Spleen (tissue), 11 donors: Measurements from ENCODE around the gene RMI2. TPM values are rescaled to one million over a fixed set of nuclear protein-coding genes. Genes with fewer than 3 reads are reported as not detected.
A peak's percentile ranks its signal among the peaks of the same experiment; 100 is the strongest.

ENCODE experiments used
- DNase-seq: peaks from one replicate; pipeline ENCODE4 v3.0.0-alpha.2; 2020
- H3K27ac ChIP-seq, 8 donors: fragments of 200-600 bp; sonication (generic) in 7 of 8; 1 replicate in 4 of 8; 2 replicates in 4 of 8; pipeline versions ENCODE4 v1.5.0 to v1.8.0; 2016 to 2021; ENCODE audit warnings: inconsistent platforms in 4 of 8, mild to moderate bottlenecking in 4 of 8, moderate library complexity in 1 of 8
- H3K27me3 ChIP-seq, 7 donors: fragments of 200-600 bp; sonication (generic) in 6 of 7; replicated peaks in 1 of 7; 1 replicate in 4 of 7; 2 replicates in 3 of 7; pipeline versions ENCODE4 v1.5.0 to v1.8.0; 2016 to 2021; ENCODE audit warnings: inconsistent platforms in 3 of 7, mild to moderate bottlenecking in 1 of 7
- H3K36me3 ChIP-seq, 6 donors: fragments of 200-600 bp; sonication (generic) in 5 of 6; 1 replicate in 4 of 6; 2 replicates in 2 of 6; pipeline versions ENCODE4 v1.5.0 to v1.8.0; 2016 to 2021; ENCODE audit warnings: inconsistent platforms in 2 of 6
- H3K4me1 ChIP-seq, 6 donors: fragments of 200-600 bp; sonication (generic) in 5 of 6; 1 replicate in 3 of 6; 2 replicates in 3 of 6; pipeline versions ENCODE4 v1.5.0 to v1.8.0; 2016 to 2021; ENCODE audit warnings: inconsistent platforms in 3 of 6
- H3K4me3 ChIP-seq, 8 donors: fragments of 200-600 bp; sonication (generic) in 7 of 8; 1 replicate in 4 of 8; 2 replicates in 4 of 8; pipeline versions ENCODE4 v1.5.0 to v1.8.0; 2016 to 2021; ENCODE audit warnings: inconsistent platforms in 4 of 8, mild to moderate bottlenecking in 4 of 8, moderate library complexity in 2 of 8
- H3K9me3 ChIP-seq, 8 donors: fragments of 200-600 bp; sonication (generic) in 7 of 8; 1 replicate in 4 of 8; 2 replicates in 4 of 8; pipeline versions ENCODE4 v1.5.0 to v1.8.0; 2016 to 2021; ENCODE audit warnings: inconsistent platforms in 4 of 8
- CTCF ChIP-seq, 11 experiments: fragments of 200-600 bp in 7 of 11; fragments of 450-650 bp in 4 of 11; sonication (generic) in 4 of 11; IDR thresholded peaks in 8 of 11; conservative IDR thresholded peaks in 3 of 11; 1 replicate in 7 of 11; 2 replicates in 4 of 11; pipeline versions ENCODE4 v1.4.0 to v1.8.0; 2016 to 2021; ENCODE audit warnings: antibody characterized with exemption in 11 of 11, inconsistent platforms in 4 of 11, mild to moderate bottlenecking in 1 of 11
- POLR2A ChIP-seq, 3 donors: fragments of 450-650 bp; IDR thresholded peaks; one replicate each; pipeline ENCODE4 v1.5.1; 2017; ENCODE audit warnings: antibody characterized with exemption in 3 of 3, mild to moderate bottlenecking in 1 of 3
- POLR2AphosphoS5 ChIP-seq, 3 donors: sonication (generic); formaldehyde crosslinking; IDR thresholded peaks; one replicate each; pipeline ENCODE4 v1.5.1; 2017; ENCODE audit warnings: antibody characterized with exemption in 3 of 3
- WGBS, 5 donors: extraction: QIAGEN DNeasy Blood & Tissue Kit in 3 of 5; methylation state at CpG; one replicate each; pipeline versions ENCODE4 v1.1.5 to v1.1.7; 2013 to 2018; 5-methylcytosine and 5-hydroxymethylcytosine counted together
- intact Hi-C: fragments of 100-400 bp; cut with DNase I; formaldehyde crosslinking; loops from one replicate; pipeline ENCODE4 v1.15.0; 2023; ENCODE audit warnings: low total_unique reads
- polyA plus RNA-seq, 3 donors: library from polyadenylated mRNA; stranded (reverse); fragments of 200-250 nt; gene quantifications; one replicate each; pipeline ENCODE4 v1.2.1, GENCODE V29; 2013
- total RNA-seq, 7 donors: library from RNA; depleted of rRNA in 3 of 7; stranded (reverse); fragments of >200 nt in 3 of 7; fragmentation: NEBNext Ultra II Directional in 4 of 7; extraction: Animal tissue kit (Norgen Biotek cat#: 25700) in 4 of 7; gene quantifications; one replicate each; pipeline versions ENCODE4 v1.1.0 to v1.2.1, GENCODE V29; 2016 to 2021
- donor health status: healthy with polysubstance abuse.
- donor health status: DM: no; HTN: no; CAD: no; lungs with moderate emphysema.
- donor health status: DM: no; HTN: no; CAD: no.
- donor health status: Bipolar disorder and iron deficiency.
- donor health status: healthy.
- donor health status: DM: no; HTN: no; CAD: no.
- donor health status: DM: yes; HTN: yes; CAD: no.

RMI2 gene
- total and polyA plus RNA-seq, 10 donors: 2.4 to 23.6 (median 4.7) TPM

- peaks cover 0 to 11% (median 5%) of the 10 kb centered on the region in 6 donors for H3K4me1 ChIP-seq
- H3K36me3 ChIP-seq: no peaks in the 10 kb centered on the region
- TF ChIP-seq POLR2A (IDR thresholded peaks at IDR 0.05): no peak
- WGBS, 5 donors: 88 to 97% (median 94%) methylated on average over 8 to 10 of the region's 10 CpGs
- no peaks in the 10 kb centered on the region for H3K27me3 ChIP-seq
- H3K4me3 ChIP-seq: no peak overlapping the region
- intact Hi-C loops: no loop called here
- H3K27ac ChIP-seq: no peak overlapping the region
- H3K9me3 ChIP-seq: no peaks in the 10 kb centered on the region
- peak; percentile 42 for DNase-seq
Measured at GRCh38 chr16:11393861-11394592, 48.8 kb downstream of the RMI2 start.

- H3K9me3 ChIP-seq: no peaks in the 10 kb centered on the region
- intact Hi-C loops: no loop called here
- TF ChIP-seq POLR2A (IDR thresholded peaks at IDR 0.05) (no peak), CTCF (IDR thresholded peaks at IDR 0.05 in 8 of 11, conservative IDR thresholded peaks at IDR 0.05 in 3 of 11) (no peak), POLR2AphosphoS5 (IDR thresholded peaks at IDR 0.05) (no peak)
- 69 to 83% (median 81%) methylated on average over 3 of the region's 3 CpGs for WGBS, 5 donors
- no peaks in the 10 kb centered on the region for H3K36me3 ChIP-seq
- DNase-seq: peak; percentile 10
- H3K27ac ChIP-seq: no peak overlapping the region
- H3K4me3 ChIP-seq: no peak overlapping the region
- no peaks in the 10 kb centered on the region for H3K27me3 ChIP-seq
- H3K4me1 ChIP-seq: peaks cover 0 to 11% (median 5%) of the 10 kb centered on the region in 6 donors
Measured at GRCh38 chr16:11394593-11394960, 49.3 kb downstream of the RMI2 start.

- H3K4me3 ChIP-seq: no peak overlapping the region
- intact Hi-C loops: no loop called here
- no peaks in the 10 kb centered on the region for H3K9me3 ChIP-seq
- H3K27me3 ChIP-seq: no peaks in the 10 kb centered on the region
- H3K27ac ChIP-seq: no peak overlapping the region
- no peaks in the 10 kb centered on the region for H3K36me3 ChIP-seq
- 76 to 82% (median 77%) methylated on average over 21 to 22 of the region's 22 CpGs for WGBS, 5 donors
- H3K4me1 ChIP-seq: peaks cover 0 to 9% (median 5%) of the 10 kb centered on the region in 6 donors
- peak; percentile 33 for DNase-seq
- TF ChIP-seq POLR2A (IDR thresholded peaks at IDR 0.05) (no peak), POLR2AphosphoS5 (IDR thresholded peaks at IDR 0.05) (no peak), CTCF (IDR thresholded peaks at IDR 0.05 in 8 of 11, conservative IDR thresholded peaks at IDR 0.05 in 3 of 11) (no peak)
Measured at GRCh38 chr16:11395008-11395948, 50.0 kb downstream of the RMI2 start.

GRCh38 chr16:11395949-11396240 is 50.6 kb downstream of the RMI2 start:
- 13 to 25% (median 23%) methylated on average over 2 to 3 of the region's 3 CpGs for WGBS, 5 donors

More at GRCh38 chr16:11395949-11396240, 50.6 kb downstream of the RMI2 start:
- no peak for TF ChIP-seq CTCF (IDR thresholded peaks at IDR 0.05 in 8 of 11, conservative IDR thresholded peaks at IDR 0.05 in 3 of 11)
- TF ChIP-seq POLR2A (IDR thresholded peaks at IDR 0.05): no peak
- TF ChIP-seq POLR2AphosphoS5 (IDR thresholded peaks at IDR 0.05): no peak
- no peak for DNase-seq
- no peak overlapping the region for H3K27ac ChIP-seq
- H3K4me3 ChIP-seq: no peak overlapping the region
- no peaks in the 10 kb centered on the region for H3K36me3 ChIP-seq
- no peaks in the 10 kb centered on the region for H3K9me3 ChIP-seq
- peaks cover 0 to 9% (median 5%) of the 10 kb centered on the region in 6 donors for H3K4me1 ChIP-seq
- intact Hi-C loops: no loop called here
- H3K27me3 ChIP-seq: no peaks in the 10 kb centered on the region
